GM12878 (cell line): Measurements from ENCODE around the gene COQ10B. TPM values are rescaled to one million over a fixed set of nuclear protein-coding genes. Genes with fewer than 3 reads are reported as not detected.
A peak's percentile ranks its signal among the peaks of the same experiment; 100 is the strongest.

Experiments
- ATAC-seq: fragments of 200-7000 bp; cut with Tn5 transposase; 3 replicates; pipeline ENCODE4 v1.9.1; 2020; ENCODE audit warnings: mild to moderate bottlenecking, moderate library complexity
- BruUV-seq: library from RNA; stranded (reverse); fragments of 400-500 nt; replicated peaks from 2 replicates; lab custom pipeline; 2021; lab: Mats Ljungman, UMichigan
- CTCF ChIA-PET: fragments of 300-600 bp; sonication (Branson Sonifier 250); formaldehyde crosslinking; extraction: SDS; loops from one replicate; lab custom pipeline; 2021; ENCODE audit warnings: inconsistent platforms; lab: Yijun Ruan, JAX
- POLR2A ChIA-PET: fragments of 350-600 bp; formaldehyde crosslinking; extraction: SDS; loops from one replicate; lab custom pipeline; 2021; ENCODE audit warnings: inconsistent platforms; lab: Charles Lee
- RAD21 ChIA-PET: fragments of 300-600 bp; sonication (Branson Sonifier 250); formaldehyde crosslinking; loops from one replicate; lab custom pipeline; 2023; ENCODE audit warnings: antibody characterized with exemption; ENCODE audit not compliant: unreplicated experiment; lab: Charles Lee
- SMC1A ChIA-PET: fragments of 300-600 bp; sonication (Branson Sonifier 250); formaldehyde crosslinking; loops from one replicate; lab custom pipeline; 2023; ENCODE audit not compliant: unreplicated experiment, uncharacterized antibody; lab: Charles Lee
- DNase-seq: peaks from one replicate; pipeline ENCODE4 v3.0.0-alpha.2; 2011; ENCODE audit warnings: low read depth, low spot score
- FAIRE-seq: peaks from 3 replicates; lab custom pipeline; 2011; peaks lifted over from hg19 to GRCh38; lab: Jason Lieb, UNC
- H2AFZ ChIP-seq: 2 replicates; pipeline ENCODE4 v1.6.0; 2011; ENCODE audit warnings: low read depth, low read length, control low read depth; ENCODE audit not compliant: control insufficient read depth
- H3K27ac ChIP-seq: 2 replicates; pipeline ENCODE4 v1.5.1; 2011; ENCODE audit warnings: control low read depth; ENCODE audit not compliant: control insufficient read depth, insufficient read depth
- H3K27me3 ChIP-seq, 2 experiments: replicated peaks in 1 of 2; 2 replicates each; pipeline versions ENCODE4 v1.6.0 to v1.6.1; 2011; ENCODE audit warnings: low read length in 1 of 2; ENCODE audit not compliant: control insufficient read depth in 2 of 2, insufficient read depth in 2 of 2
- H3K36me3 ChIP-seq, 2 experiments: 2 replicates each; pipeline ENCODE4 v1.5.1; 2011; ENCODE audit warnings: low read length in 1 of 2; ENCODE audit not compliant: control insufficient read depth in 2 of 2, insufficient read depth in 2 of 2
- H3K4me1 ChIP-seq: 2 replicates; pipeline ENCODE4 v1.6.1; 2011; ENCODE audit warnings: mild to moderate bottlenecking, low read length, moderate library complexity, mixed read lengths; ENCODE audit not compliant: control insufficient read depth, insufficient read depth
- H3K4me2 ChIP-seq: 2 replicates; pipeline ENCODE4 v1.6.0; 2011; ENCODE audit warnings: control low read depth; ENCODE audit not compliant: control insufficient read depth, insufficient read depth
- H3K4me3 ChIP-seq: fragments of 200-600 bp; sonication (generic); 2 replicates; pipeline ENCODE4 v1.5.1; 2016
- H3K79me2 ChIP-seq: 2 replicates; pipeline ENCODE4 v1.6.0; 2011; ENCODE audit warnings: low read length; ENCODE audit not compliant: control insufficient read depth, insufficient read depth
- H3K9ac ChIP-seq: 2 replicates; pipeline ENCODE4 v1.8.0; 2011; ENCODE audit warnings: low read length, control low read depth, mixed read lengths; ENCODE audit not compliant: control insufficient read depth, insufficient read depth
- H3K9me3 ChIP-seq: replicated peaks from 3 replicates; pipeline ENCODE4 v1.5.1; 2011; ENCODE audit warnings: mild to moderate bottlenecking, low read length; ENCODE audit not compliant: control insufficient read depth, insufficient read depth
- H4K20me1 ChIP-seq: 2 replicates; pipeline ENCODE4 v1.6.0; 2011; ENCODE audit not compliant: control insufficient read depth, insufficient read depth
- BCL11A ChIP-seq: IDR thresholded peaks from 2 replicates; pipeline ENCODE4 v1.6.1; 2011; ENCODE audit warnings: low read depth, low read length
- CBX5 ChIP-seq: sonication (generic); IDR thresholded peaks from 2 replicates; pipeline ENCODE4 v1.6.1; 2016; ENCODE audit warnings: low read depth, moderate library complexity, mild to moderate bottlenecking, inconsistent platforms
- CHD1 ChIP-seq: IDR thresholded peaks from 2 replicates; pipeline ENCODE4 v1.6.1; 2012; ENCODE audit warnings: low read depth, low read length, improper control_type of control experiment
- HDAC6 ChIP-seq: fragments of 200-600 bp; sonication (generic); IDR thresholded peaks from one replicate; pipeline ENCODE4 v1.8.0; 2017; ENCODE audit warnings: antibody characterized with exemption; ENCODE audit not compliant: unreplicated experiment
- IKZF1 ChIP-seq: fragments of 450-650 bp; conservative IDR thresholded peaks from 2 replicates; pipeline ENCODE4 v1.6.1; 2017; ENCODE audit warnings: antibody characterized with exemption, mild to moderate bottlenecking
- KDM1A ChIP-seq: fragments of 200-600 bp; sonication (generic); IDR thresholded peaks from 2 replicates; pipeline ENCODE4 v1.6.1; 2016; ENCODE audit warnings: borderline replicate concordance
- NR2C1 ChIP-seq: fragments of 450-650 bp; IDR thresholded peaks from 2 replicates; pipeline ENCODE4 v1.6.1; 2017; ENCODE audit warnings: antibody characterized with exemption, mild to moderate bottlenecking, moderate library complexity
- RB1 ChIP-seq: fragments of 450-650 bp; formaldehyde crosslinking; IDR thresholded peaks from 2 replicates; pipeline ENCODE4 v1.6.1; 2017; ENCODE audit warnings: mild to moderate bottlenecking, borderline replicate concordance
- SIN3A ChIP-seq: IDR thresholded peaks from 2 replicates; pipeline ENCODE4 v1.6.1; 2012; ENCODE audit warnings: low read depth, low read length, improper control_type of control experiment
- WRNIP1 ChIP-seq: IDR thresholded peaks from 2 replicates; pipeline ENCODE4 v1.6.1; 2011; ENCODE audit warnings: low read depth, low read length, improper control_type of control experiment, borderline replicate concordance
- WGBS: methylation state at CpG from one replicate; pipeline ENCODE4 v1.1.6; 2016; ENCODE audit warnings: low lambda C conversion rate; ENCODE audit not compliant: insufficient replicate concordance, insufficient coverage; ENCODE audit errors: missing lambda C conversion rate; 5-methylcytosine and 5-hydroxymethylcytosine counted together
- in situ Hi-C: fragments of 300-500 bp; cut with MboI; formaldehyde crosslinking; loops from 9 replicates; pipeline ENCODE4 v1.14.3; 2018; ENCODE audit warnings: mixed read lengths
- intact Hi-C: fragments of 100-400 bp; cut with micrococcal nuclease; formaldehyde crosslinking; loops from one replicate; pipeline ENCODE4 v1.14.2; 2022; ENCODE audit not compliant: unreplicated experiment
- polyA plus RNA-seq, 11 experiments: library from polyadenylated mRNA; depleted of rRNA in 4 of 11; unstranded in 6 of 11; stranded (reverse) in 5 of 11; fragments of >200 nt; fragmentation: Nextera tagmentation in 4 of 11; fragmentation: Illumina TruSeq in 1 of 11; extraction: Ambion mirVana in 4 of 11; extraction: Trizol in 1 of 11; gene quantifications; 1 replicate in 1 of 11; 2 replicates in 10 of 11; pipeline versions ENCODE4 v1.2.1 to v1.2.3, GENCODE V29; 2011 to 2016; ENCODE audit warnings: inconsistent platforms in 2 of 11, missing spikeins in 2 of 11, low read depth in 1 of 11
- total RNA-seq, 4 experiments: library from RNA; depleted of rRNA in 3 of 4; stranded (reverse); fragments of >200 nt in 3 of 4; fragmentation: Illumina TruSeq in 1 of 4; extraction: Trizol in 1 of 4; gene quantifications; 2 replicates each; pipeline versions ENCODE4 v1.2.1 to v1.2.3, GENCODE V29; 2013 to 2021
- TF ChIP-seq, protein P1 (sequence below): fragments of 450-650 bp; IDR thresholded peaks from 2 replicates; pipeline ENCODE4 v1.6.1; 2017; ENCODE audit warnings: low read depth, mild to moderate bottlenecking, moderate library complexity
- TF ChIP-seq, protein P2 (sequence below): fragments of 450-650 bp; IDR thresholded peaks from 2 replicates; pipeline ENCODE4 v1.6.1; 2018; ENCODE audit warnings: mild to moderate bottlenecking, low read depth, moderate library complexity; ENCODE audit not compliant: partially characterized antibody
- TF ChIP-seq, protein P3 (sequence below): fragments of 450-650 bp; IDR thresholded peaks from 2 replicates; pipeline ENCODE4 v1.6.1; 2016; ENCODE audit warnings: mild to moderate bottlenecking
- TF ChIP-seq, protein P4 (sequence below): fragments of 450-650 bp; IDR thresholded peaks from 2 replicates; pipeline ENCODE4 v1.6.1; 2018; ENCODE audit warnings: borderline replicate concordance, mild to moderate bottlenecking; ENCODE audit not compliant: partially characterized antibody

The COQ10B gene
- total and polyA plus RNA-seq, 10 of the 15 experiments (the other 5 are each of a cell fraction or from before 2014, with no cell fraction given), result 3.6 to 23.2 (median 13.2) TPM

DNA sequence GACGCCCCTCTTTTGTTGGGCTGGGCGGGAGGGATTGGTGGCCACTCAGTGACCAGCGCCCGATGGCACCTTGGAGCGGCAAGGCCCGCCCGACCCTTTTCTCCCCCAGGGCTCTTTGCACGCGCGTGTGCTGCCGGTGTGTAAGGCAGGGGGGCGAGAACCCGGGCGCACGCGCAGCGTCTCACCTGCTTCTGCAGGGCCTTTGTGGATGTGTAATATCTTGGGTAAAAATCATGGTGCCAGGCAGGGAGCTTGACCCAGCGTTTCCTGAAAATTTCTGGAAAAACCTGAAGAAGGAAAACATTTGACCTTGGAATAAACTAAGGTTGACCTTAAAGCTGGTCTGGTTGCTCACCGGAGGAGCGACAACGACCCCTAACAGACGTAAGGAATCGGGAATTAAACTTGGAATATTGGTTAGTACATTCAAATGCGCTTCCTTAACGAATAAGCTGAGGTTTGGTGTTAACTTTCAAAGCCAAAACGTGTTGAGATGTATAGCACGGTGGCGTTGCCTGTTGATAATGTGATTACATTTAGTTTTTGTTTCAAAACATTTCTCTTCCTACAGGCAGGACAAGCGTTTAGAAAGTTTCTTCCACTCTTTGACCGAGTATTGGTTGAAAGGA is 47.3 kb downstream of the COQ10B start:
- H4K20me1 ChIP-seq, result no peaks in the 10 kb centered on the region
- peak; percentile 10 for ATAC-seq
- peak overlapping the region; percentile 97 for H3K9ac ChIP-seq
- 1% methylated on average over 30 of the region's 30 CpGs for WGBS
- peaks cover 4 to 29% of the 10 kb centered on the region in 2 experiments for H3K36me3 ChIP-seq
- H3K27ac ChIP-seq, result peak overlapping the region; percentile 91
- BruUV-seq, result TSS peak; percentile 78
- FAIRE-seq, result no peak
- H3K4me2 ChIP-seq, result peak overlapping the region; percentile 61; the same call in 1 of the 2 replicates
- peaks cover 11% of the 10 kb centered on the region for H3K4me1 ChIP-seq
- H2AFZ ChIP-seq, result peak overlapping the region; percentile 66
- H3K27me3 ChIP-seq, result no peaks in the 10 kb centered on the region
- ChIA-PET RAD21 (interaction anchor here (1.0 to 5.5 kb wide), 4 partner anchors 14 to 286 kb away, joined by 3 to 47 read pairs (median 16); partner anchors contain the start of genes COQ10B, MARS2 and MOB4), SMC1A (interaction anchor here (1.0 to 5.0 kb wide), 11 partner anchors 12 to 211 kb away, joined by 3 to 34 read pairs (median 5); partner anchors contain the start of genes COQ10B, MARS2, MOB4 and SF3B1), CTCF (interaction anchor here (1.3 to 1.6 kb wide), 3 partner anchors 13 to 206 kb away, joined by 5 to 6 read pairs (median 5); no protein-coding TSS in a partner anchor), POLR2A (interaction anchor here (0.5 to 12.1 kb wide), 9 partner anchors 14 to 205 kb away, joined by 3 to 156 read pairs (median 12); partner anchors contain the start of genes COQ10B, MARS2, MOB4 and SF3B1)
- in situ Hi-C loops, result no loop called here
- intact Hi-C loops, result loop anchor here (1.0 to 2.0 kb wide), 2 partner anchors 15 to 204 kb away; partner anchors contain the start of gene MARS2
- DNase-seq, result no peak
- H3K9me3 ChIP-seq, result no peaks in the 10 kb centered on the region
- peaks cover 88% of the 10 kb centered on the region for H3K79me2 ChIP-seq
- H3K4me3 ChIP-seq, result peak overlapping the region; percentile 81
- TF ChIP-seq, protein P1, sequence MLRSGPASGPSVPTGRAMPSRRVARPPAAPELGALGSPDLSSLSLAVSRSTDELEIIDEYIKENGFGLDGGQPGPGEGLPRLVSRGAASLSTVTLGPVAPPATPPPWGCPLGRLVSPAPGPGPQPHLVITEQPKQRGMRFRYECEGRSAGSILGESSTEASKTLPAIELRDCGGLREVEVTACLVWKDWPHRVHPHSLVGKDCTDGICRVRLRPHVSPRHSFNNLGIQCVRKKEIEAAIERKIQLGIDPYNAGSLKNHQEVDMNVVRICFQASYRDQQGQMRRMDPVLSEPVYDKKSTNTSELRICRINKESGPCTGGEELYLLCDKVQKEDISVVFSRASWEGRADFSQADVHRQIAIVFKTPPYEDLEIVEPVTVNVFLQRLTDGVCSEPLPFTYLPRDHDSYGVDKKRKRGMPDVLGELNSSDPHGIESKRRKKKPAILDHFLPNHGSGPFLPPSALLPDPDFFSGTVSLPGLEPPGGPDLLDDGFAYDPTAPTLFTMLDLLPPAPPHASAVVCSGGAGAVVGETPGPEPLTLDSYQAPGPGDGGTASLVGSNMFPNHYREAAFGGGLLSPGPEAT, result no peak
- TF ChIP-seq, protein P2, sequence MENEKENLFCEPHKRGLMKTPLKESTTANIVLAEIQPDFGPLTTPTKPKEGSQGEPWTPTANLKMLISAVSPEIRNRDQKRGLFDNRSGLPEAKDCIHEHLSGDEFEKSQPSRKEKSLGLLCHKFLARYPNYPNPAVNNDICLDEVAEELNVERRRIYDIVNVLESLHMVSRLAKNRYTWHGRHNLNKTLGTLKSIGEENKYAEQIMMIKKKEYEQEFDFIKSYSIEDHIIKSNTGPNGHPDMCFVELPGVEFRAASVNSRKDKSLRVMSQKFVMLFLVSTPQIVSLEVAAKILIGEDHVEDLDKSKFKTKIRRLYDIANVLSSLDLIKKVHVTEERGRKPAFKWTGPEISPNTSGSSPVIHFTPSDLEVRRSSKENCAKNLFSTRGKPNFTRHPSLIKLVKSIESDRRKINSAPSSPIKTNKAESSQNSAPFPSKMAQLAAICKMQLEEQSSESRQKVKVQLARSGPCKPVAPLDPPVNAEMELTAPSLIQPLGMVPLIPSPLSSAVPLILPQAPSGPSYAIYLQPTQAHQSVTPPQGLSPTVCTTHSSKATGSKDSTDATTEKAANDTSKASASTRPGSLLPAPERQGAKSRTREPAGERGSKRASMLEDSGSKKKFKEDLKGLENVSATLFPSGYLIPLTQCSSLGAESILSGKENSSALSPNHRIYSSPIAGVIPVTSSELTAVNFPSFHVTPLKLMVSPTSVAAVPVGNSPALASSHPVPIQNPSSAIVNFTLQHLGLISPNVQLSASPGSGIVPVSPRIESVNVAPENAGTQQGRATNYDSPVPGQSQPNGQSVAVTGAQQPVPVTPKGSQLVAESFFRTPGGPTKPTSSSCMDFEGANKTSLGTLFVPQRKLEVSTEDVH, result no peak
- TF ChIP-seq IKZF1, result peak; percentile 16; the same call in 1 of the 2 replicates
- TF ChIP-seq HDAC6, result no peak
- TF ChIP-seq CBX5, result no peak
- TF ChIP-seq KDM1A, result no peak
- no peak for TF ChIP-seq NR2C1
- TF ChIP-seq, protein P3, sequence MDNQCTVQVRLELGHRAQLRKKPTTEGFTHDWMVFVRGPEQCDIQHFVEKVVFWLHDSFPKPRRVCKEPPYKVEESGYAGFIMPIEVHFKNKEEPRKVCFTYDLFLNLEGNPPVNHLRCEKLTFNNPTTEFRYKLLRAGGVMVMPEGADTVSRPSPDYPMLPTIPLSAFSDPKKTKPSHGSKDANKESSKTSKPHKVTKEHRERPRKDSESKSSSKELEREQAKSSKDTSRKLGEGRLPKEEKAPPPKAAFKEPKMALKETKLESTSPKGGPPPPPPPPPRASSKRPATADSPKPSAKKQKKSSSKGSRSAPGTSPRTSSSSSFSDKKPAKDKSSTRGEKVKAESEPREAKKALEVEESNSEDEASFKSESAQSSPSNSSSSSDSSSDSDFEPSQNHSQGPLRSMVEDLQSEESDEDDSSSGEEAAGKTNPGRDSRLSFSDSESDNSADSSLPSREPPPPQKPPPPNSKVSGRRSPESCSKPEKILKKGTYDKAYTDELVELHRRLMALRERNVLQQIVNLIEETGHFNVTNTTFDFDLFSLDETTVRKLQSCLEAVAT, result 0 out of 2 replicates have a peak, but pooled peaks have one; percentile 40
- TF ChIP-seq, protein P4, sequence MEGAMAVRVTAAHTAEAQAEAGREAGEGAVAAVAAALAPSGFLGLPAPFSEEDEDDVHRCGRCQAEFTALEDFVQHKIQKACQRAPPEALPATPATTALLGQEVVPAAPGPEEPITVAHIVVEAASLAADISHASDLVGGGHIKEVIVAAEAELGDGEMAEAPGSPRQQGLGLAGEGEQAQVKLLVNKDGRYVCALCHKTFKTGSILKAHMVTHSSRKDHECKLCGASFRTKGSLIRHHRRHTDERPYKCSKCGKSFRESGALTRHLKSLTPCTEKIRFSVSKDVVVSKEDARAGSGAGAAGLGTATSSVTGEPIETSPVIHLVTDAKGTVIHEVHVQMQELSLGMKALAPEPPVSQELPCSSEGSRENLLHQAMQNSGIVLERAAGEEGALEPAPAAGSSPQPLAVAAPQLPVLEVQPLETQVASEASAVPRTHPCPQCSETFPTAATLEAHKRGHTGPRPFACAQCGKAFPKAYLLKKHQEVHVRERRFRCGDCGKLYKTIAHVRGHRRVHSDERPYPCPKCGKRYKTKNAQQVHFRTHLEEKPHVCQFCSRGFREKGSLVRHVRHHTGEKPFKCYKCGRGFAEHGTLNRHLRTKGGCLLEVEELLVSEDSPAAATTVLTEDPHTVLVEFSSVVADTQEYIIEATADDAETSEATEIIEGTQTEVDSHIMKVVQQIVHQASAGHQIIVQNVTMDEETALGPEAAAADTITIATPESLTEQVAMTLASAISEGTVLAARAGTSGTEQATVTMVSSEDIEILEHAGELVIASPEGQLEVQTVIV, result no peak
- no peak for TF ChIP-seq BCL11A
- 0 out of 2 replicates have a peak, but pooled peaks have one; percentile 31 for TF ChIP-seq WRNIP1
- TF ChIP-seq SIN3A, result peak; percentile 8; the same call in 1 of the 2 replicates
- TF ChIP-seq RB1, result no peak
- peak; percentile 44; the same call in 1 of the 2 replicates for TF ChIP-seq CHD1
